UCSD-AML1 (cell line): Measurements from ENCODE around the gene CFAP221.
A peak's percentile ranks its signal among the peaks of the same experiment; 100 is the strongest.

ENCODE experiments used
- DNase-seq: peaks from one replicate; lab custom pipeline; 2025; ENCODE audit not compliant: unreplicated experiment; lab: John Stamatoyannopoulos, UW

CFAP221 gene

DNA sequence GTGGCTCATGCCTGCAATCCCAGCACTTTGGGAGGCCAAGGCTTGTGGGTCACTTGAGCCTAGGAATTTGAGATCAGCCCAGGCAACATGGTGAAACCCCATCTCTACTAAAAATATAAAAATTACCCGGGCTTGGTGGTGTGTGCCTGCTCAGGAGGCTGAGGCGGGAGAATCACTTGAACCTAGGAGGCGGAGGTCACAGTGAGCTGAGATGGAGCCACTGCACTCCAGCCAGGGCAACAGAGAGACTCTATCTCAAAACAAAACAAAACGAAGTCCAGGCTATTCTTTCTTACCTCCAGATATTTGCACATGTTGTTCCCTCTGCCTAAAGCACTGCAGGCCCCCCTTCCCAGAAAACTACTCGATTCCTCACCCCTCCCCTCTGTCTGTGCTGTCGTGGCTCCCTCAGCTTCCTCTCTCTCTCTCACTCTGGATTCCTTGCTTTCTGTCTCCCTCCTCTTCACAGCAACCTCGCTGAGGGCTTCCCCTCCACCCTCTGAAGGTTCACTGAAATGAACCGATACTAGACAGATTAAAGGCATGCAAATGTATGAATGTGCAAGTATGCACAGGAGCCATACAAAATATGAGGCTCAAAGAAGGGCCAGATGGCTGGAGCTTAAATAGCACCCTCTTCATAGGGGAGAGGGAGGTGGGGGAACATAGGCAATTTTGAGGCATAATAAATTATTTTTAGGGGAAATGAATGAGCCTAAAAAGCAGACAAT is 153.2 kb downstream of the CFAP221 start:
- no peak for DNase-seq

DNA sequence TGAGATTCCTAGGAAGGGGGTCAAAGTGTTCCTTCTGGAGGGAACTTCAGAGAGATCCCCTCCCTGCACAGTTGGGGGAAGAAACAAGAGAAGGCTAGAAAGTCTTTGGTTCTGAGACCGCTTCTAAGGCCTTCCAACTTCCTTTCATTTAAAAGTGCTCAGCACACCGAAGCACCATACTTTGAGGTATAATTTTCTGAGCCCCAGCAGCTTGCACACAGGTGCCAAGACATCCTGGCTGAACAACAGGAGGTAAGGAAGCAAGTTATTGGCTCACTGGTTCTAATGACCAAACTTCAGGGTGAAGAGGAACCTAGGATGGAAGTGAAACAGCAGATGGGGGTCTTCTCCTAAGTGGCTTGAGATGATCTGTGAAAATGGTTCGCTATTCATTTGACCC is 154.0 kb downstream of the CFAP221 start:
- DNase-seq, result no peak

DNA sequence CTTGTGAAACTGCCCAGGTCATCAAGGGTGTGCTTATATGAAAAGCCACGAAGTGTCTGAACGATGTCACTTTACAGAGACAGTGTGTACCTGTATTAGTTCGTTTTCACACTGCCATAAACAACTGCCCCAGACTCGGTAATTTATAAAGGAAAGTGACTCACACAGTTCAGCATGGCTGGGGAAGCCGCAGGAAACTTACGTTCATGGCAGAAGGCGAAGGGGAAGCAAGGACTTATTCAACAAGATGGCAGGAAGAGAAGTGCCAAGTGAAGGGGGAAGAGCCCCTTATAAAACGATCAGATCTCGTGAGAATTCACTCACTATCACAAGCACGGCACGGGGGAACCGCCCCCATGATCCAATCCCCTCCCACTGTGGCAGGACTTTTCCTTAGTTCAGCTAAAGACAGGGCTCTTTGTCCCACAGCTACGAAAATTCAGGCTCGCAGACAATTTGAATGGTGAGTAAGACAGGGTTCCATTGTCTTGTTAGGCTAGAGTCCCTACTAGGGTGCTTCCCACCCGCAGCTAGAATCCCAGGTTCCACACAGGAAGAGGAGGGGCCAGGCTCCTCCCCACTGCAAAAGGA is 154.9 kb downstream of the CFAP221 start:
- DNase-seq, result no peak

DNA sequence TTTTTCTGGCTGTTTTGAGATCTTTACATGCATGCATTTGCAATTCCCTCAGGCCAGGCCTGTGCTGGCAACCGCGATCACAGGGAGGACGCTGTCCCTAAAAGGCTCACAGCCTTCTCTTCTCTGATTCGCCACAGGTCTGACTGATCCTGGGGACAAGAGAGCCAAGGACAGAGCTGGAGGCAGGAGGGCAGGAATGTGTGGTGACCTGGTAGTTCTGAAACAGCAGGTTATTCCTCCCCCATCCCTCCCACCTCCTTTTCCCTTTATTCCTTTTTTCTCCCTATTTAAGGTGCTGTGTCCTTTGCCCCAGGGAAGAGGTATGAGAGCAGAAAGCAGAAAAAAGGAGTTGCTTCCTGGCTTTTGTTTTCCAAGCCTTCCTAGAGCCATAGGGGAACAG is 156.6 kb downstream of the CFAP221 start:
- DNase-seq, result no peak

DNA sequence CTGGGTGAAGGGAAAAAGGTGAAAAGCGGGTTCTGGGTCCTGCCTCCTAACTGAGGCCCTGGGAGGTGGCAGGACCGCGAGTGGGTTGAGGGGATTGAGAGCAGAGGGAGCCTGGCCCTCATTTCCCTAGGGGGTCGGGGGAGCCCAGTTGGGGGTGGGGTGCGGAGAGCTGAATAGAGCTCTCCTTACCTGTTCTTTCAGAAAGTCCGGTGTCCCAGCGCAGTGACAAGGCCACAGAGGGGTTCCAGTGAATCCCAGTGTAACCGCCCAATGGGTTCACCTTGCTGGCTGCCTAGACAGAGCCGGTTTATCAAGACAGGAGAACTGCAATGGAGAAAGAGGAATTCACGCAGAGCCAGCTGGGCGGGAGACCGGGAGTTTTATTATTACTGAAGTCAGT is 157.1 kb downstream of the CFAP221 start:
- no peak for DNase-seq

DNA sequence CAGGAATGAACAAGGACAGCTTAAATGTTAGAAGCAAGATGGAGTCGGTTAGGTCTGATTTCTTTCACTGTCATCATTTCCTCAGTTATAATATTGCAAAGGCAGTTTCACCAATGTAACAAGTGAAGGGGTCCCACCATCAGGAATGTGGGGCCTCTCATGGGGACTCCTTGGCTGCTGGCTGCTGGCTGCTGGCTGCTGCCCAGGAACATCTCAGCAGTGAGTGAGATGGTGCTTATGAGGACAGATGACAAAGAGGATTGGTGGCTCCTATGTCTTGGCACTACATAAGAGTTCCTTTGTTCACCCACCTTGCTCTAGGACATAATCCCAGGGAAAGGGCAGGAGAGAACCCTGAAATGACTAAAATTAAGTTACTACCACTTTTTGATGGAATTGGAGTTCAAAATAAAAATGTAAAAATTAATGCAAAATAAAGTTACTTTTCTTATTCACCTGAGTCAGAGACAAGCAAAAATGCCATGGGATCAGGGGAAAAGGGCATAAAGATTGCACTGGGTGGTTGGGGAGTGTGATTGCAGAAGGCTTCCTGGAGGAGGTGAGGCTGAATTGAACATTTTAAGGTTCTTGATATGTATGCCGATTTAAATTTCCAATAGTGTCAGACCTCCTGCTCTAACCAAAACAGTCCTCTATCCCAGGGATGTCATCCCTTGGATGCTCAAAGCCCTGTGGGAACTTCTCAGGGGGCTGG is 158.1 kb downstream of the CFAP221 start:
- no peak for DNase-seq

DNA sequence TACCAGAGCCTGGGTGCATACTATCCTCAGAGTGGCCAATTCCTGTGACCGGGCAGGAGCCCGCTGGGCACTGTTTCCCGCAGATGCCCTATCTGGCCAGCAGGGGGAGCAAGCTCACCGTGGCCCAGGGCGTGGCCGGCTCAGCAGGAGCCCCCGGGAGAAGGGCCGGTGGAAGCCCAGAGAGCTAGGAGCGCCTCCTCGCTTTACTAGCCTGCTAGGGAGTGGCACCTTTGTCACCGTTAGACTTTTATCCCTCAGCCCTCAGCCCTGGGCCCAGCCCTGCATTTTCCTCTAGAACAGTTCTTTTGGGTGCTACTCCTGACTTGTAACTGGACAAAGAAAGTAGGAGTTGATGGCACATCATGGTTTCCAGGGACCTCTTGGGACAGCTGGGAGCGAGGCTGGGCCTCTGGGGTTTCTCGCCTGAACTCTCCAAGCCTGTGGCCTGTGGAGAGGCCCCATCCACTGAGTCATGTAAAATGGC is 158.7 kb downstream of the CFAP221 start:
- DNase-seq, result peak; percentile 71

DNA sequence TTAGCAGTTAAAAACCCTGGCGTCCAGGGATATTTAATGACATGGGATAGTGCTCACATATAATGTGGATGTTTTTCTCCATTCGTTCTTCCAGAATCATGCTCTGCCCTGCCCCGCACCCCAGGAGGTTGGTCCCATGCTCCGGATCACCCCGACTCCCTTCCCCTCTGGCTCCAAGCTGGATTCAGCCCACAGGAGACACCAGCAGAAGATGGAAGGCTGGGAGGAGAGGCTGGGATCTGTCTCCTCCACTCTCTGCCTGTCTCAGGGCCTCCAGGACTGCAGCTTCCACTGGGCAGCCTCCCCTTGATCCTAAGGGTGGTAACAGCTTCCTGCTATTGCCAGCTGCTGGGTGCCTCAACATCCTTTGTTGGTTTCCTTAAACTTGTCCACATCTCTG is 159.3 kb downstream of the CFAP221 start:
- DNase-seq, result no peak

DNA sequence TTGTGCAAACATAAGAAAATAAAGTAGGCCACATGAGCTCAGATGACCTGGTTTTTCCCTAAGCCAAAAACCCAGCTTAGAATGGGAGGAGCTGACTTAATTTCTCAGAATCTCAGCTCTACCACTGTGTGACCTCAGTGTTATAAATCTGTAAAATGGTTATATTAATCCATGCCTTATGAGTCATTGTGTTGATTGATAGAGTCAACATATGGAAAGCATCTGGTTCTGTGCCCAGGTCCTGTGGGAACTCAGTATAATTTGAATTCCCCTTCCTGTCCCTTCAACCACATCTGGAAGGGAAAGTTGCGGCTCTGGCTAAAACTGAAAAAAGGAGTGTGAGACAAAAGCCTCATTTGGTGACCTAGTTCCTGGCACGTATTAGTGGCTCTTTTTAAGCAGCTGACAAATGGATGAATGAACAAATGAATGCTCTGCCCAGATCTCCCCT is 160.4 kb downstream of the CFAP221 start:
- DNase-seq, result no peak

DNA sequence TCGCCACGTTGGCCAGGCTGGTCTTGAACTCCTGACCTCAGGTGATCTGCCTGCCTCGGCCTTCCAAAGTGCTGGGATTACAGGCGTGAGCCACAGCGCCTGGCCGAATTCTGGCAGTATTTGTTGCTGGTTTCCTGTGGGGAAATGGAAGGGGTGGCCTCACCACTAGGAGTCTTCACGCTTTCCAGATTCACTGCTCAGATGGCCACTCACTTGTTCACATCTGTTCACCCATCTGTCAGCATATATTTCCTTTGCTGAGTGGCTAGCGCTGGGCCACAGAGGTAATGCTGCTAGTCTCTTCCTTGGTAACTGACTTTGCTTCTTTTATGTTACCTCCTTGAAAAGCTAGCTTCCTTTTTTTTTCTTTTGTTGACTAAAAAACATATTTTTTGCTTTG is 162.0 kb downstream of the CFAP221 start:
- peak; percentile 29 for DNase-seq
